Stimulated activated CD4-positive, alpha-beta T cell treated with anti-CD3 and anti-CD28 coated beads, Interleukin-4, amount 100 ng/mL, for 1 hour (primary cell): ENCODE results near the gene MOGAT1.
"Not testable (repeated sequence)": the region's sequence is repeated elsewhere in the genome, so short reads cannot be mapped to it uniquely, and the experiment has no call there.

Experiments
- DNase-seq: peaks from one replicate; pipeline ENCODE4 v3.0.0-alpha.2; 2020

The MOGAT1 gene

GRCh38 chr2:222747526-222748160 lies 76.2 kb downstream of the MOGAT1 start:
- DNase-seq = no peak

GRCh38 chr2:222750533-222750932 lies 79.1 kb downstream of the MOGAT1 start:
- DNase-seq = no peak

- DNase-seq = no peak
These were observed 79.8 kb downstream of the MOGAT1 start for GRCh38 chr2:222751238-222751637.

- no peak for DNase-seq
These were observed 80.6 kb downstream of the MOGAT1 start for GRCh38 chr2:222751821-222752719.

GRCh38 chr2:222752746-222753145 lies 81.3 kb downstream of the MOGAT1 start:
- no peak for DNase-seq

- no peak for DNase-seq
These were observed 81.9 kb downstream of the MOGAT1 start for GRCh38 chr2:222753251-222753824.

GRCh38 chr2:222754324-222754930 lies 83.0 kb downstream of the MOGAT1 start:
- DNase-seq = no peak

- DNase-seq = not testable (repeated sequence)
These were observed 84.1 kb downstream of the MOGAT1 start for GRCh38 chr2:222755593-222755992.

GRCh38 chr2:222756362-222756831 lies 84.9 kb downstream of the MOGAT1 start:
- no peak for DNase-seq

GRCh38 chr2:222756951-222757650 lies 85.6 kb downstream of the MOGAT1 start:
- no peak for DNase-seq
